K562 (cell line): ENCODE data around the gene RASSF3. TPM values are rescaled to one million over a fixed set of nuclear protein-coding genes. Genes with fewer than 3 reads are reported as not detected.

Experiments used
- CBFB ChIP-seq: sonication (generic); formaldehyde crosslinking; IDR thresholded peaks from 2 replicates; pipeline ENCODE4 v1.4.0; 2020; ENCODE audit warnings: mild to moderate bottlenecking, missing genetic modification reagents
- CTBP1 ChIP-seq: fragments of 450-650 bp; IDR thresholded peaks from 2 replicates; pipeline ENCODE4 v1.6.1; 2016; ENCODE audit warnings: borderline replicate concordance
- EP300 ChIP-seq: IDR thresholded peaks from 2 replicates; pipeline ENCODE4 v1.6.1; 2012; ENCODE audit warnings: low read length, improper control_type of control experiment
- FOXO4 ChIP-seq: fragments of 450-650 bp; formaldehyde crosslinking; IDR thresholded peaks from 2 replicates; pipeline ENCODE4 v1.4.0; 2020; ENCODE audit warnings: mild to moderate bottlenecking, moderate library complexity
- GATAD2B ChIP-seq: fragments of 450-650 bp; IDR thresholded peaks from 2 replicates; pipeline ENCODE4 v1.6.1; 2017; ENCODE audit warnings: mild to moderate bottlenecking, borderline replicate concordance
- HLTF ChIP-seq: fragments of 450-650 bp; IDR thresholded peaks from 2 replicates; pipeline ENCODE4 v1.6.1; 2016
- MYC ChIP-seq, 2 experiments: fragments of 250-450 bp in 1 of 2; sonication (Bioruptor Pico) in 1 of 2; IDR thresholded peaks; 2 replicates each; pipeline versions ENCODE4 v1.5.1 to v1.6.1; 2012 to 2021; ENCODE audit warnings: low read depth in 2 of 2, borderline replicate concordance in 1 of 2, improper control_type of control experiment in 1 of 2, low read length in 1 of 2, mild to moderate bottlenecking in 1 of 2, moderate library complexity in 1 of 2
- PHF8 ChIP-seq: fragments of 200-600 bp; sonication (generic); IDR thresholded peaks from 2 replicates; pipeline ENCODE4 v1.6.1; 2012; ENCODE audit warnings: mixed run types, mild to moderate bottlenecking, inconsistent platforms, low read length, moderate library complexity, borderline replicate concordance
- RBBP5 ChIP-seq: fragments of 200-600 bp; sonication (generic); IDR thresholded peaks from 2 replicates; pipeline ENCODE4 v1.6.1; 2012; ENCODE audit warnings: borderline replicate concordance, mild to moderate bottlenecking, low read length, control low read depth, inconsistent platforms; ENCODE audit not compliant: insufficient read depth, poor library complexity, severe bottlenecking
- SMARCE1 ChIP-seq: fragments of 450-650 bp; IDR thresholded peaks from 2 replicates; pipeline ENCODE4 v1.7.1; 2016; ENCODE audit warnings: mild to moderate bottlenecking
- SPI1 ChIP-seq: IDR thresholded peaks from 2 replicates; pipeline ENCODE4 v1.6.1; 2011; ENCODE audit warnings: low read depth, low read length, control low read depth, borderline replicate concordance
- TAF7 ChIP-seq: fragments of 450-650 bp; IDR thresholded peaks from 2 replicates; pipeline ENCODE4 v1.6.1; 2016; ENCODE audit warnings: missing genetic modification characterization, missing compliant biosample characterization
- ZNF146 ChIP-seq: IDR thresholded peaks from one replicate; pipeline ENCODE4 v1.6.1; 2018; ENCODE audit warnings: missing compliant biosample characterization; ENCODE audit not compliant: unreplicated experiment
- ZNF407 ChIP-seq: fragments of 450-650 bp; IDR thresholded peaks from 2 replicates; pipeline ENCODE4 v1.6.1; 2016; ENCODE audit warnings: low read depth
- ZNF431 ChIP-seq: sonication (generic); formaldehyde crosslinking; IDR thresholded peaks from 2 replicates; pipeline ENCODE4 v1.8.0; 2022; ENCODE audit warnings: mild to moderate bottlenecking, missing genetic modification reagents
- ZNF75A ChIP-seq: fragments of 450-650 bp; formaldehyde crosslinking; IDR thresholded peaks from 2 replicates; pipeline ENCODE4 v1.4.0; 2020; ENCODE audit warnings: mild to moderate bottlenecking
- polyA plus RNA-seq, 8 experiments: library from polyadenylated mRNA; depleted of rRNA in 4 of 8; stranded (reverse) in 5 of 8; unstranded in 3 of 8; fragments of >200 nt; fragmentation: Nextera tagmentation in 2 of 8; fragmentation: Illumina TruSeq in 1 of 8; extraction: Ambion mirVana in 2 of 8; extraction: Trizol in 1 of 8; gene quantifications; 2 replicates each; pipeline versions ENCODE4 v1.2.1 to v1.2.3, GENCODE V29; 2011 to 2014; ENCODE audit warnings: inconsistent platforms in 1 of 8, missing spikeins in 1 of 8
- total RNA-seq, 7 experiments: library from RNA; depleted of rRNA in 6 of 7; stranded (reverse); fragments of >200 nt in 6 of 7; fragmentation: Illumina TruSeq in 2 of 7; extraction: Trizol in 2 of 7; gene quantifications; 2 replicates each; pipeline versions ENCODE4 v1.2.1 to v1.2.3, GENCODE V29; 2011 to 2021; ENCODE audit warnings: low replicate concordance in 1 of 7
- TF ChIP-seq, protein P1 (sequence below): fragments of 200-400 bp; formaldehyde crosslinking; IDR thresholded peaks from 2 replicates; pipeline ENCODE4 v1.6.1; 2017; ENCODE audit warnings: mild to moderate bottlenecking, low read depth, low read length, moderate library complexity

RASSF3 gene
- total and polyA plus RNA-seq, 9 of the 15 experiments (the other 6 are each of a cell fraction or from before 2014, with no cell fraction given) = 3.7 to 39.2 (median 20.2) TPM

DNA sequence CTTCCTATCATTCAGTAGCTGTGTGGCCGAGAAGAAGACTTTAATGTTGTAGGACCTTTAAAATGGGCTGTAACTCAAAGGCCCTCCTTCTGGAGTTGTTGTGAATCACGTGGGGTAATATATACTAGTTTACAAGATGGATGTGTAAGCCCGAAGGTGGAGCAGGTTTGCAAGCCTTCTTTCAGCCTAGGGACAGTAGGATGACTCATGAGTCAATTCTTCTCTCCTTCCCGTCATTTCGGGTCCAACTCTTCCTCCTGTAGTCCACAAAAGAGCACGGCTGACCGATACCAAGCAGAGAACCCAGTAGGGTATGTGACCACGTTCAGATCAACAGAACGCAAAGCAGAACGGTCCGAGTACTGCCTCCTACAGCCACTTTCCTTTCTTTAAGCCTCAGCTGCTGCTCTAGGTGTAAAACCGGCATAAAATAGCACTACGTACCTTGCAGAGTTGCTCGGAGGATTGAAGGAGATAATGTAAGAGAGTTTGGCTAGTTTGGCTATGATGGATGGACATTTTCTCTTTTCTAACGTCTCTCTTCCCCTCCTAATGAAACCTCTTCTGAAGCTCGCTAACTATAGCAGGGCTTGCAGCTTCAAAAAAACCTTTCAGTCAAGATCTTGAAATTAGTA lies 1.3 kb upstream of the RASSF3 start (continued):
- peak; percentile 41 for TF ChIP-seq RBBP5
- no peak for TF ChIP-seq HLTF
- TF ChIP-seq MYC (IDR thresholded peaks at IDR 0.05; ENCODE audit: low read depth, low read length) = 0 out of 2 replicates have a peak, but pooled peaks have one; percentile 10
- no peak for TF ChIP-seq MYC (CRISPR knock-in tag; IDR thresholded peaks at IDR 0.05; ENCODE audit: borderline replicate concordance, low read depth)
- peak; percentile 62; the same call in 1 of the 2 replicates for TF ChIP-seq CTBP1
- 0 out of 2 replicates have a peak, but pooled peaks have one; percentile 3 for TF ChIP-seq TAF7
- TF ChIP-seq SPI1 = no peak
- no peak for TF ChIP-seq ZNF407
- no peak for TF ChIP-seq ZNF146
- peak; percentile 49; the same call in 1 of the 2 replicates for TF ChIP-seq PHF8
- TF ChIP-seq ZNF431 (CRISPR knock-in tag) = no peak
- no peak for TF ChIP-seq CBFB
- TF ChIP-seq, protein P1, sequence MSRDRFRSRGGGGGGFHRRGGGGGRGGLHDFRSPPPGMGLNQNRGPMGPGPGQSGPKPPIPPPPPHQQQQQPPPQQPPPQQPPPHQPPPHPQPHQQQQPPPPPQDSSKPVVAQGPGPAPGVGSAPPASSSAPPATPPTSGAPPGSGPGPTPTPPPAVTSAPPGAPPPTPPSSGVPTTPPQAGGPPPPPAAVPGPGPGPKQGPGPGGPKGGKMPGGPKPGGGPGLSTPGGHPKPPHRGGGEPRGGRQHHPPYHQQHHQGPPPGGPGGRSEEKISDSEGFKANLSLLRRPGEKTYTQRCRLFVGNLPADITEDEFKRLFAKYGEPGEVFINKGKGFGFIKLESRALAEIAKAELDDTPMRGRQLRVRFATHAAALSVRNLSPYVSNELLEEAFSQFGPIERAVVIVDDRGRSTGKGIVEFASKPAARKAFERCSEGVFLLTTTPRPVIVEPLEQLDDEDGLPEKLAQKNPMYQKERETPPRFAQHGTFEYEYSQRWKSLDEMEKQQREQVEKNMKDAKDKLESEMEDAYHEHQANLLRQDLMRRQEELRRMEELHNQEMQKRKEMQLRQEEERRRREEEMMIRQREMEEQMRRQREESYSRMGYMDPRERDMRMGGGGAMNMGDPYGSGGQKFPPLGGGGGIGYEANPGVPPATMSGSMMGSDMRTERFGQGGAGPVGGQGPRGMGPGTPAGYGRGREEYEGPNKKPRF = no peak
- no peak for TF ChIP-seq FOXO4 (CRISPR knock-in tag)
- TF ChIP-seq EP300 = no peak
- TF ChIP-seq SMARCE1 = peak; percentile 45
- no peak for TF ChIP-seq ZNF75A (CRISPR knock-in tag)
- no peak for TF ChIP-seq GATAD2B
